CD1c-positive myeloid dendritic cell (primary cell): ENCODE data around the gene NEUROG1.
"Not testable (repeated sequence)": the region's sequence is repeated elsewhere in the genome, so short reads cannot be mapped to it uniquely, and the experiment has no call there.

Experiments used
- DNase-seq: peaks from one replicate; pipeline ENCODE4 v3.0.0-alpha.2; 2016; ENCODE audit errors: extremely low spot score

Gene NEUROG1

GRCh38 chr5:135537271-135537670 is 1.5 kb upstream of the NEUROG1 start:
- no peak for DNase-seq

GRCh38 chr5:135535420-135535819 is 344 bp downstream of the NEUROG1 start:
- no peak for DNase-seq

- DNase-seq: peak; percentile 25
Observed at GRCh38 chr5:135534609-135535419, 950 bp downstream of the NEUROG1 start.

GRCh38 chr5:135533794-135534193 is 2.0 kb downstream of the NEUROG1 start:
- no peak for DNase-seq

- no peak for DNase-seq
Observed at GRCh38 chr5:135533334-135533733, 2.4 kb downstream of the NEUROG1 start.

- not testable (repeated sequence) for DNase-seq
Observed at GRCh38 chr5:135529576-135529975, 6.2 kb downstream of the NEUROG1 start.

- DNase-seq: no peak
Observed at GRCh38 chr5:135526924-135527323, 8.8 kb downstream of the NEUROG1 start.

- DNase-seq: no peak
Observed at GRCh38 chr5:135521964-135522363, 13.8 kb downstream of the NEUROG1 start.

GRCh38 chr5:135517631-135518030 is 18.1 kb downstream of the NEUROG1 start:
- no peak for DNase-seq

- peak; percentile 56 for DNase-seq
Observed at GRCh38 chr5:135514116-135514515, 21.6 kb downstream of the NEUROG1 start.

- no peak for DNase-seq
Observed at GRCh38 chr5:135511761-135512575, 23.8 kb downstream of the NEUROG1 start.

- DNase-seq: no peak
Observed at GRCh38 chr5:135509995-135510394, 25.8 kb downstream of the NEUROG1 start.

GRCh38 chr5:135508496-135509005 is 27.2 kb downstream of the NEUROG1 start:
- DNase-seq: no peak

GRCh38 chr5:135505973-135506372 is 29.8 kb downstream of the NEUROG1 start:
- DNase-seq: no peak

- DNase-seq: no peak
Observed at GRCh38 chr5:135504376-135504775, 31.4 kb downstream of the NEUROG1 start.

GRCh38 chr5:135503871-135504270 is 31.9 kb downstream of the NEUROG1 start:
- DNase-seq: no peak

- DNase-seq: no peak
Observed at GRCh38 chr5:135502836-135503520, 32.8 kb downstream of the NEUROG1 start.

- DNase-seq: no peak
Observed at GRCh38 chr5:135501965-135502364, 33.8 kb downstream of the NEUROG1 start.

- DNase-seq: no peak
Observed at GRCh38 chr5:135498637-135498995, 37.1 kb downstream of the NEUROG1 start.

- DNase-seq: no peak
Observed at GRCh38 chr5:135497971-135498636, 37.7 kb downstream of the NEUROG1 start.

- DNase-seq: peak; percentile 21
Observed at GRCh38 chr5:135495531-135495930, 40.2 kb downstream of the NEUROG1 start.

GRCh38 chr5:135494196-135494595 is 41.6 kb downstream of the NEUROG1 start:
- no peak for DNase-seq
